Measurements from ENCODE around the gene GNB3. TPM values are rescaled to one million over a fixed set of nuclear protein-coding genes. Genes with fewer than 3 reads are reported as not detected.

The GNB3 gene
- total RNA-seq, 2 donors from 2014 or later: 0.83 to 1.5 TPM

GRCh38 chr12:6824901-6825381 lies 15.8 kb upstream of the GNB3 start:
- H3K4me3 ChIP-seq: no peak overlapping the region
- peaks cover 3 to 58% of the 10 kb centered on the region in 2 donors for H3K4me1 ChIP-seq
- no peaks in the 10 kb centered on the region for H3K9me3 ChIP-seq
- no peaks in the 10 kb centered on the region for H3K27me3 ChIP-seq
- no peak overlapping the region for H3K27ac ChIP-seq
- TF ChIP-seq CTCF (IDR thresholded peaks at IDR 0.05): no peak
- DNase-seq (ENCODE audit: low spot score): no peak
- no peaks in the 10 kb centered on the region for H3K36me3 ChIP-seq

- DNase-seq (ENCODE audit: low spot score): peak; percentile 90
- Histone ChIP-seq H3K4me1 (peaks cover 3 to 58% of the 10 kb centered on the region in 2 donors), H3K27ac (no peak overlapping the region)
These were observed 15.2 kb upstream of the GNB3 start for GRCh38 chr12:6825398-6826124.

GRCh38 chr12:6826125-6826733 lies 14.5 kb upstream of the GNB3 start:
- H3K9me3 ChIP-seq: no peaks in the 10 kb centered on the region
- no peaks in the 10 kb centered on the region for H3K36me3 ChIP-seq
- DNase-seq (ENCODE audit: low spot score): no peak
- H3K4me3 ChIP-seq: no peak overlapping the region
- no peak overlapping the region for H3K27ac ChIP-seq
- H3K27me3 ChIP-seq: no peaks in the 10 kb centered on the region
- H3K4me1 ChIP-seq: peaks cover under 1 to 52% of the 10 kb centered on the region in 2 donors
- TF ChIP-seq CTCF (IDR thresholded peaks at IDR 0.05): no peak

More at GRCh38 chr12:6825398-6826124, 15.2 kb upstream of the GNB3 start:
- Histone ChIP-seq H3K36me3 (no peaks in the 10 kb centered on the region), H3K4me3 (peak overlapping the region in 1 of 2 donors; percentile 7), H3K27me3 (no peaks in the 10 kb centered on the region), H3K9me3 (no peaks in the 10 kb centered on the region)
- peak; percentile 66 to 95 for TF ChIP-seq CTCF (IDR thresholded peaks at IDR 0.05)

- Histone ChIP-seq H3K4me3 (no peak overlapping the region), H3K27ac (peak overlapping the region; percentile 42 to 74), H3K4me1 (peaks cover 0 to 46% of the 10 kb centered on the region in 2 donors), H3K27me3 (no peaks in the 10 kb centered on the region), H3K36me3 (no peaks in the 10 kb centered on the region), H3K9me3 (no peaks in the 10 kb centered on the region)
- DNase-seq (ENCODE audit: low spot score): no peak
- TF ChIP-seq CTCF (IDR thresholded peaks at IDR 0.05): no peak
These were observed 13.8 kb upstream of the GNB3 start for GRCh38 chr12:6826734-6827436.

- Histone ChIP-seq H3K27me3 (no peaks in the 10 kb centered on the region), H3K4me3 (peak overlapping the region in 1 of 2 donors; percentile 75), H3K36me3 (no peaks in the 10 kb centered on the region), H3K4me1 (peaks cover 0 to 40% of the 10 kb centered on the region in 2 donors), H3K9me3 (no peaks in the 10 kb centered on the region), H3K27ac (peak overlapping the region; percentile 42 to 74)
- no peak for TF ChIP-seq CTCF (IDR thresholded peaks at IDR 0.05)
- peak; percentile 93 for DNase-seq (ENCODE audit: low spot score)
These were observed 13.3 kb upstream of the GNB3 start for GRCh38 chr12:6827437-6827911.

Measured in right atrium auricular region (tissue), 2 donors.